GM04504 (cell line): Measurements from ENCODE around the gene RACK1.

Source experiments
- DNase-seq: peaks from one replicate; pipeline ENCODE4 v3.0.0-alpha.2; 2012; ENCODE audit warnings: low read depth

Gene RACK1

DNA sequence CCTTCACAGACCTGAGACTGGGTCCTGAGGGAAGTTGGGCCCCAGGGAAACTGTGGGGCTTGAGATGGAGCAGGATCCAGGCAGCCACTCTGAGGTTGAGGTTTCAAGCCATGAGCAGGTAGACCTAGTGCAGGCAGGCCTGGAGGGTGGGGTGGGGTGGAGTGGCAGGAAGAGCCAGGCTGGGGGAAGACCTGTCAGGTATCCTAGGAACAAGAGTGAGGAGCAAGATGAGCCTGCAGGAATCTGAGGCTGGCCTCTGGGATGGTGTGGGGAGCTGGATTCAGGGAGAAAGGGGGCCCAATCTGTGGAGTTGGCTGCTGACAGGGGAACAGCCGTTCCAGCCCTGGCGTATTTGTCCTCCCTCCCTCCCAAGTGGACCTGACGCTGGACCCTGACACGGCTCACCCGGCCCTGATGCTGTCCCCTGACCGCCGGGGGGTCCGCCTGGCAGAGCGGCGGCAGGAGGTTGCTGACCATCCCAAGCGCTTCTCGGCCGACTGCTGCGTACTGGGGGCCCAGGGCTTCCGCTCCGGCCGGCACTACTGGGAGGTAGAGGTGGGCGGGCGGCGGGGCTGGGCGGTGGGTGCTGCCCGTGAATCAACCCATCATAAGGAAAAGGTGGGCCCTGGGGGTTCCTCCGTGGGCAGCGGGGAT is 9.8 kb downstream of the RACK1 start:
- DNase-seq = no peak

DNA sequence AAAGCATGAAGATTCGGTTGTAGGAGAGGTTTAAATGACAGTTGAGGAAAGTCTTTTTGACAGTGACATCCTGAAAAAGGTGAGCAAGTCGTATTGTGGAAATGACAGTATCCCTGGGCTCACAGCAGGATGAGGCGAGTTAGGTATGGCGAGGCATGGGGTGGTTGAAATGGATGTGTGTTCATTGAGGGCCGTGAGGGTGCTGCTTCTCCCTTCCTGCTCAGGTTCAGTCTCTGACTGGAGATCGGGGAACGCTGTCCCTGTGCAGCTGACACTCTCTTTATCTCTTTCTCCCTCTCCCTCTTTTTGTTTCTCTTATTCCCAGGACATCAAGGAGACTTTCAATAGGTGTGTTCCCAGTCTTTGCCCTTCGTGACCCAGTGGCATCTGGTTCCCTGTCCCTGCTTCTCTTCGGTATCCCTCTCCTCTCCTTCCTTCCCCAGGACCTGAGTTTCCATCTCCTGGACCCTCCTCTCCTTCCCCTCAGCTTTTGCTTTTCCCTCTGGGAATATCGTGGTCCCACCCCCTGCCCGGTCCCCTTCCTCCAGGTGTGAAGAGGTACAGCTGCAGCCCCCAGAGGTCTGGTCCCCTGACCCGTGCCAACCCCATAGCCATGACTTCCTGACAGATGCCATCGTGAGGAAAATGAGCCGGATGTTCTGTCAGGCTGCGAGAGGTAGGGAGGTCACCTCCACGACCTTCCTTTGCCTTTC is 10.5 kb downstream of the RACK1 start:
- DNase-seq = no peak

DNA sequence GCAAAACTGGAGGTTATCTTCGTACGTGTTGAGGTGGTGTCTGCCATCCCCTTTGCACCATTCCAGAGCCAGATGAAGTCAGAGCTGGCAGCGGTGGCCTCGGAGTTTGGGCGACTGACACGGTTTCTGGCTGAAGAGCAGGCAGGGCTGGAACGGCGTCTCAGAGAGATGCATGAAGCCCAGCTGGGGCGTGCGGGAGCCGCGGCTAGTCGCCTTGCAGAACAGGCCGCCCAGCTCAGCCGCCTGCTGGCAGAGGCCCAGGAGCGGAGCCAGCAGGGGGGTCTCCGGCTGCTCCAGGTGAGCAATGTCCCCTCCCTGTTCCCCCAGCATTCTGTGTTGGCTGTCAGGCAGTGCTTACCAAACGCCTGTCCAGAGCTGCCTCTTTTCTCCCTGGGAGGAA is 11.1 kb downstream of the RACK1 start:
- no peak for DNase-seq

DNA sequence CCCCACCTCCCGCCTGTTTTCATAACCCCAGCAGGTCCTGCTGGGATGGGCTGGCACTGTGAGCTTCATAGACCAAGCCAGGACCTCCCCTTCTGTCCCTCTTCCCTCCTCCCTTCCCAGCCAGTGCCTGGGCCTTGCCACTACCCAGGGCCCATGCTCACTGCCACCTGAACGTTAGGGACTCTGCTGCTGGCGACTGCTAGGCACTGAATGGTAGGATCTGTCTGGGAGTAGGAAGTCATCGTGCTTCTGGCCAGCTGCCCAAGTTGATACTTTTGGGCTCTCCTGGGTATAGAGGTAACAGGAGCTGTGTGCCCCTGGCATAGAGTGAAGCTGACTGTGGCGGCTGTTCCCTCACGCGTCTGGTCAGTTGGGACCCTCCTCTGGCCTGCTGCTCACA is 12.3 kb downstream of the RACK1 start:
- no peak for DNase-seq

DNA sequence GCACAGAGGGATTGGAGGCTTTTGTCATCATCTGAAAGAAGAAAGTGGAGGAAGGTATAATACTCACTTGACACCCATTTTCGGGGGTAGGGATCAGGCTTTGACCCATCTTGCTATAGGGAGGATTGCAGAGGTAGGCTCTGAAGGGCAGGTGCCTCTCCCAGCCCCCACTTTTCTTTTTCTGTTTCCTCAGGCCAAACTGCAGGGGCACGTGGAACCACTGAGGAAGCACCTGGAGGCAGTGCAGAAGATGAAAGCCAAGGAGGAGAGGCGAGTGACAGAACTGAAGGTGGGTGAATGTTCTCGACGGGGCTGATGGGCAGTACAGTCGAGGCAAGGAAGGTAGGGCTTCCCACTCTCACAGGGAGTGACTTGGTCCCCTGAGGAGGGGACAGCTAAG is 13.2 kb downstream of the RACK1 start:
- no peak for DNase-seq

DNA sequence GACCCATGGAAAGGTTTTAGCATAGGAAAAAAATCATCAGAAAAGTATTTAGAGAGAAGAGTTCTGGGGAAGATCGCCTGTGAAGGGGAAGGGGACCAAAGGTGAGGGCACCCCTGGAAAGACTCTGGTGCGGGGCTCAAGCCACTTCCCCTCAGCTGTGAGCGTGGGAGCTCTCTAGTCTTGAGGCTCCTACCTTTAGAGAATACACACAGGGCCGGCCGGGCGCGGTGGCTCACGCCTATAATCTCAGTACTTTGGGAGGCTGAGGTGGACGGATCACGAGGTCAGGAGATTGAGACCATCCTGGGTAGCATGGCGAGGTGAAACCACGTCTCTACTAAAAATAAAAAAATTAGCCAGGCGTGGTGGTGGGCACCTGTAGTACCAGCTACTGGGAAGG is 13.7 kb downstream of the RACK1 start:
- no peak for DNase-seq

DNA sequence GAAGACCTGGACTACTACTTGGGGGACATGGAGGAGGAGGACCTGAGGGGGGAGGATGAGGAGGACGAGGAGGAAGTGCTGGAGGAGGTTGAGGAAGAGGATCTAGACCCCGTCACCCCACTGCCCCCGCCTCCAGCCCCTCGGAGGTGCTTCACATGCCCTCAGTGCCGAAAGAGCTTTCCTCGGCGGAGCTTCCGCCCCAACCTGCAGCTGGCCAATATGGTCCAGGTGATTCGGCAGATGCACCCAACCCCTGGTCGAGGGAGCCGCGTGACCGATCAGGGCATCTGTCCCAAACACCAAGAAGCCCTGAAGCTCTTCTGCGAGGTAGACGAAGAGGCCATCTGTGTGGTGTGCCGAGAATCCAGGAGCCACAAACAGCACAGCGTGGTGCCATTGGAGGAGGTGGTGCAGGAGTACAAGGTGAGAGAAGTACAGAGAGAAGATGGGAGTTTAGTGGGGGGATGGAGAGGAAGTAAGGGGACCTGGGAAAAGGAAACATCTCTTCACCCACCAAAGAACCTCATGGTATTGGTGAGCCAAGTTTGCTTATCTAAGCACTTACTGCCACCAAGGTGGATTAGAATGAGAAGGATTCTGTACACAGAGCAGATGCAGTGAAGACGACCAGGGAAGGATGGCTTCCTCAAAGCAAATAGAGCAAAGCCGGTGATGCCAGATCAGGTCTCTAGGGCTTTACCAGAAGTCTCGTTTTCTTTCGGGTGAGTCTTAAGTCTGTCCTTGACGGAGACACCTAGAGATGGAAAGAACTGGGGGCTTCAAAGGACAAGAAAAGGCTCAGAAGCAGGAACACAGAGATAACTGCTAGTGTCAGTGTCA is 19.1 kb downstream of the RACK1 start:
- DNase-seq = no peak

DNA sequence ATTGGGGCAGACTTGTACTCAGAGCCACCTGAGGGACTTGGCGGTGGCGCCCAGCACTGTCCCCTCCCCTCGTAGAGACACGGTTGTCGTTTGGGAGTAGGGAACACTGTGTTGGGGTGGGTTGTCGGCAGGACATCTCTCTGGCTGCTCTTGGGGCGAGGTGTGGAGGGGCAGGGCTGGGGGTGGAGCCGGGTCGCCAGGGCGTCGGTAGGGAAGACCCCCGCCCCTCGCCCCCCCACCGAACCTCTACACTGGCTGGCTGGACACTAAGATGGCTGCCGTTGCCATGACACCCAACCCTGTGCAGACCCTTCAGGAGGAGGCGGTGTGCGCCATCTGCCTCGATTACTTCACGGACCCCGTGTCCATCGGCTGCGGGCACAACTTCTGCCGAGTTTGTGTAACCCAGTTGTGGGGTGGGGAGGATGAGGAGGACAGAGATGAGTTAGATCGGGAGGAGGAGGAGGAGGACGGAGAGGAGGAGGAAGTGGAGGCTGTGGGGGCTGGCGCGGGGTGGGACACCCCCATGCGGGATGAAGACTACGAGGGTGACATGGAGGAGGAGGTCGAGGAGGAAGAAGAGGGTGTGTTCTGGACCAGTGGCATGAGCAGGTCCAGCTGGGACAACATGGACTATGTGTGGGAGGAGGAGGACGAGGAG is 19.8 kb downstream of the RACK1 start:
- no peak for DNase-seq

DNA sequence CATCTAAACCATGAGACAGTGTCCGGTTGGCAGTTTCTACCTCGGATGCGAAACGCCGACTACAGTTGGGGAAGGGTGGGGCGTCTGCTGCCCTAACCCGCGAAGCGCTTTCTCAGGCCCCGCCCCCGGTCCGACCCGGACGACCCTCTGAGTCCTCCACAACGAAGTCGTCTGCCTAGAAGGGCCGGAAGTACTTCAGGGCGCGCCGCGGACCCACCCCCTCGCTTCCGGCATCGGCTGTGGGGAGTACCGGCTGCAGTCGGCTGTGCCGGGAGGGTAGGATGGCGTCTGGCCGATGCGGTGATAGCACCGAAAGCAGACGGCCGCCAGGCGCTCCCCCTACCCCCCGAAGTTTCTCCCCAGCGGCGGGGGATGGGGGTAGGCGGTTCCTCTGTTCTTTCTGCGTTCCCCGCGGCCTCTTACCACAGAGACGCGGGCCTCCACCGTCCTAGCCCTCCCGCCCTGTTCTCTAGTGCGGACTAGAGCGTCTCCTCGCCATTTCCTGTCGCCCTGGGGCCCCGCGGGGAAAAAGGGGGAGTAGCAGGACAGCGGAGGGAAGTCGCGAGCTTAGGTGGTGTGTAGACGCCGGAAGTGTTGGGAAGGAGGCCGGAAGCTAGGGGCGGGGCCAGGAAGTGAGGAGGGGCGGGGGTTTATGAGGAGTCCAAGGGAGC is 20.5 kb downstream of the RACK1 start, which contains the start of gene TRIM41:
Gene TRIM41, plus strand, starts transcription at position 224 of the 671 bp plus-strand sequence. CDS start 719 bp downstream, outside the sequence.
- DNase-seq = peak; percentile 93

DNA sequence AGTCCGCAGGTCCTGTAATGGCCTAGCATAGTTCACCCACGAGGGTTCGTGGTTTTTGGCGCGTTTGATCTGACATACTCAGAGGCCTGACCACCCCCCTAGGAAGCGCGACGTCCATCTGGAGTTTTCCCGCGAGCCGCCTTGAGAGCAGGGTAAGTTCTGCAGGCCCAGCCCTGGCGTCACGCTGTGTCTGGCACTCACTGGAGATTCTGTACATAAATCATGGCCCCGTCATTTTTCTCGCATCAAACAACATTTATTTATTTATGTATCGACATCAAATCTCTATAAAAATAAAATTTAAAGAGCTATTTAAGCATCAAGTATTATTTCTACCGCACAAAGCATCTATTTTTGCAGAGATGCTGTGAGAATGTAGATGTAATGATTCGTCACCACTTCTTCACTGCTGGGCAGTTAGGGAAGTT is 21.1 kb downstream of the RACK1 start:
- DNase-seq = no peak

DNA sequence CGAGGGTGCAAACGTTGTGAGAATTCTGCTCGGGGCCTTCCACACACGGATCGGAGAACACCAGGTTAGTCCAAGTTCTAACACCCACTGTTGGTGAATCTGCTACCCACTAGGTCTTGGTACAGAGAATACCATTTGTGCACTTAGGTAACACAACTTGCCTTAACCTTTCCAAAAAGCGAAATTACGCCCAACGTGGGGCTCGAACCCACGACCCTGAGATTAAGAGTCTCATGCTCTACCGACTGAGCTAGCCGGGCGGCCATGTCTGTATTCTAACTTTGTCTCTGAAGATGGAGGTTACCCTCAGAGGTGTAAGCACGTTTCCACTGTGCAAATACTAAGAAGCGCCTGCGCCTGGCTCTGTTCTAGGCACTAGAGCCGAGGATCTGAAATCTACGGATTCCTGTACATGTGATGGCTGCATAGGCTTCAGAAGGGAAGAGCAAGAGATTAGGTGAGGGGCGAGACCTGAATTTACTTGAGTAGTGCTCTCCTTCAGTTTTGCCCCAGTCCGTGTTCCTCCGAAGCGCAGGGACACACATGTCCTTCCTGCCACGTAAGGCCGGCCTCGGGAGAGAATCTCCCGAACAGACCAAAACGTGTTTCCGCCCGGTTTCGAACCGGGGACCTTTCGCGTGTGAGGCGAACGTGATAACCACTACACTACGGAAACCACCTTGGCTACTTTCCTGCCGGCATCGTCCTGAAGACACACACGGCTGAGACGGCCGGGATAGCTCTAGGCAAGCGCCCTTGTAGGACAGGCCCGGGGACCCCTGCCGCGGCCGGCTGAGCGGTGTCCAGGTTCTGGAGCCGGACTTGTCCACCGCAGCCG is 21.7 kb downstream of the RACK1 start:
- DNase-seq = peak; percentile 85

DNA sequence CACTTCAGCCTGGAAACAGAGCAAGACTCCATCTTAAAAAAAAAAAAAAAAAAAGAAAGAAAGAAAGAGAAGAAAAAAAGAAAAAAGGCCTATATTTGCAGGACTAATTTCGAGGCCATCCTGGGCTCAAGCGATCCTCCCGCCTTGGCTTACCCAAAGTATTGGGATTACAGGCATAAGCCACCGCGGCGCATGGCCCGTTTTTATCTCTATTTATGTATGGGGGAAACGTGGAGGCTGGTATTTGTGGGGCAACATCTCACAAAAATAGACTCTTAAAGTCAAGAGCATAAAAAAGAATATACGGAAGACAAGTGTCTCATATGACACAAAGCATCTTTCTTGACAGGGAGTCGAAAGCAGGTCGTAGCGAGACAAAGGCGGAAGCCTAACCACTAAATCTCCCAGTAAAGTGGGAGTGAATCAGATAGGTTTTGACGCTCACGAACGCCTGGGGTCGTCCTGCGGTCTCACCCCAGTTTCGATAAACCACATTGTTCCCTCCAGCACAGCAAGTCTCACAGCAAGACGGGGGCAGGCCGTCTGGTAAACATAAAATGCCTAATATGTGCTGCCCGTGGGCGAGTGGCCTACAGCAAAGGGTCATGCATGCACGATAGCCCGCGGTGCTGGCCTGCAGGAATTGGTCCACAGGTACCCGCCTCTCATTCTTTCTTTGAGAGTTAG is 22.5 kb downstream of the RACK1 start:
- no peak for DNase-seq

DNA sequence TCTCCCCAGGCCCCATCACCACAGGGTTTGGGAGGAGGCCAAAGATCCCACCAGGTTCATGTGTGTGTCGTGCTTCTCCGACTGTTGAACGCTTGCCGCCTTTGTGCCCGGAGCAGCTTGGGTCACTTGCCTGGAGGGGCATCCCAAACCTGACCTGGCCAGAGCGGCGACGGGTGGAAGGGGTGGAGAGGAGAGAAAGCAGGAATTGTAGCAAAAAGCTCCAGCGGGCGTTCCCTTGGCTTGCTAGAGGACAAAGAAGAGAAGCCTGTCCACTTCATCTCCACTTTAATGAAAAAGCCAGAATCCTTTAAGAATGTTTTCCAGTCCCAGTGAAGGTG is 23.6 kb downstream of the RACK1 start:
- DNase-seq = no peak

DNA sequence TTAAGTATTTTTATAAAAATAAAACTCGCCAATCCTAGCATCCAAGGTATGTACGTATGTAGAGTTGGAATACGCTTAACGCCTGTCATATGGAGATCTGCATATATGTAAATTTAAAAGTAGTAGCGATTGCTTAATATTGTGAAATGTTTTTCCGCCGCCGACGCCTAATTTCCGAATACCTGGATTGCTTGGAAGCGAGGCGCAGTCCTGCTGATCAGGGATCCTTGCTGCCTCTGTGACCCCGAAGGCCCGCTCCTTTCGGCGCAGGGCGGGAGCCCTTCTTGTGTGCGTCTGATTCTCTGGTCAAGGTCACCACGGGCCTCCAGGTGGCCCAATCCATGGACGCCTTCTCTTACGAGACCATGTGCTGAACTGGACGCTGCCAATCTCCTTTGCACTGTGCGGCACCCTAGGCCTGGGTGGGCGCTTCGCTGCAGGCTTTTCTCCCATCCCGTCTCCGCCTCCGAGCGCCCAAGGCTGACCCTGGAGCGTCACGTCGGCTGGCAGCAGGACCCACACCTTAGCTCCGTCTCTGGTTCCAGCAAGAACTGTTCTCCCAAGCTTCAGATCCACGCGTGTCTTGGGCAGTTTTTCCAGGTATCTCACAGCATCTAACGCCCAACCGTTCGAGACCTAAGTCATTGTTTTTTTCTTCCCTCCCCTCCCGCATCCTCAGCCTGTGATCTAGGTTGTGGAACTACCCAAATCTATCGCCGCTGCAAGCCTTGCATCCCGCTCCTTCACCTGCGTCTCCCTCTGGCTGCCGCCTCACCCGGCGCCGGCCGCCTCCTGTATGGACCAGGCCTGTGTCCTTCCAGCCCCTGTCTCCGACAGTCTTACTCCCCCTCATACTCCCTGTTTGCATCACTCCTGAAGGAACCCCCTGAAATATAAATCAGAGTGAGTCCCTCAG is 24.2 kb downstream of the RACK1 start:
- DNase-seq = no peak

DNA sequence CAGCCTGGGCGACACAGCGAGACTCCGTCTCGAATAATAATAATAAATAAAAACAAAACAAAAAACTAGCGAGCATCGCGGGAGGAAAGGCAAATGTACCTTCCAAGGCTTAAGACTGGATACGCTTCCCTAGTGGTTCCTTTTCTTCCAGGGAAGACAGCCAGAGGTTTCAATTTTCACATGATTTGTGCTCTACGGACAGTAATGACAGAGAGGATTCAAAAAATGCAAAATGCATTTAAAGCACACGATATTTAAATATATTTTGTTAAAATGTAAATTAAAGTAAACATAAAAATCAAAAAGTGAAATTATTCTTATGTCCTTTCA is 24.9 kb downstream of the RACK1 start:
- no peak for DNase-seq

DNA sequence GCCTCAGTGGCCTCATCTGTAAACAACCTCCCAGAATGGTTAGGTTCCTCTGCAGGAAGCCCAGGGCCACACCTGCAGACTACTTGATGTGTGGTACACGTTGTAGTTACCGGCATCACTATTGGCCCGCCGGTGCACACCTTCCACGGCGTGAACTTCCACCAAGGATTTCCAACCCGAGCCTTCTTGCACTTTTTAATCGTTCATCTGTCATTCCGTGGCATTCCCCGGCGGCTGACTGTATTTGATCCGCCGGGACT is 26.0 kb downstream of the RACK1 start:
- no peak for DNase-seq

DNA sequence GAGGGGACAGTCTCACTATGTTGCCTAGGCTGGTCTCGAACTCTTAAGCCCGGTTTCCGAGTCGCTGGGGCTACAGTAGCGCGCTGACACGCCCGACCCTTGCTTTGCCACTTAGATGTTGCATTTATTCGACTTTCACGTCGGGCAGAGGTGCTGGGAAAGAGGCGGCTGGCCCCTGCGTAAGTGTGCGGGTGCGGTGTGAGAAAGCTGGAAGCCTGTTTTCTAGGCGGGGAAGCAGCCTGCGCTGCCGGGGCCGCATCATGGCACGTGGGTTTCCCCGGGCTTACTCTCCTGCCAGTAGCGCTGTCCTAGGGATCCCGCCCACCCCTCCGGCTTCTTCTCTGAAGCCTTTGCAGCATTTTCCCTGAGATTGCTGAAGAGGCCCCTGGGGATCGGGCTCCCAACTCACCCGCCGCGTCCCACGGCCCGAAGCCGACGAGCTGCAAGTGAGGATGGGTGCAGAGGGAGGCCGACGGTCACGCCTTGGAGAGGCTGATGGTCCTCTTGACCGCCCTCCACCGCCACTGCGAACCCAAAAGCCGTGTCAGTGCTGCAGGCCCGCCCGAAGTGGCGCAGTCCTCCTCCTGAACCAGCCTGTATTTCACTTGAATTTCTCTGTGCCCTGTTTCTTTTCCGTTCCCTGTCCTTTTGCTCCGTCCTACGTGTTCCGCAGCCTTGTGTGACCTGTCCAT is 26.4 kb downstream of the RACK1 start:
- no peak for DNase-seq

DNA sequence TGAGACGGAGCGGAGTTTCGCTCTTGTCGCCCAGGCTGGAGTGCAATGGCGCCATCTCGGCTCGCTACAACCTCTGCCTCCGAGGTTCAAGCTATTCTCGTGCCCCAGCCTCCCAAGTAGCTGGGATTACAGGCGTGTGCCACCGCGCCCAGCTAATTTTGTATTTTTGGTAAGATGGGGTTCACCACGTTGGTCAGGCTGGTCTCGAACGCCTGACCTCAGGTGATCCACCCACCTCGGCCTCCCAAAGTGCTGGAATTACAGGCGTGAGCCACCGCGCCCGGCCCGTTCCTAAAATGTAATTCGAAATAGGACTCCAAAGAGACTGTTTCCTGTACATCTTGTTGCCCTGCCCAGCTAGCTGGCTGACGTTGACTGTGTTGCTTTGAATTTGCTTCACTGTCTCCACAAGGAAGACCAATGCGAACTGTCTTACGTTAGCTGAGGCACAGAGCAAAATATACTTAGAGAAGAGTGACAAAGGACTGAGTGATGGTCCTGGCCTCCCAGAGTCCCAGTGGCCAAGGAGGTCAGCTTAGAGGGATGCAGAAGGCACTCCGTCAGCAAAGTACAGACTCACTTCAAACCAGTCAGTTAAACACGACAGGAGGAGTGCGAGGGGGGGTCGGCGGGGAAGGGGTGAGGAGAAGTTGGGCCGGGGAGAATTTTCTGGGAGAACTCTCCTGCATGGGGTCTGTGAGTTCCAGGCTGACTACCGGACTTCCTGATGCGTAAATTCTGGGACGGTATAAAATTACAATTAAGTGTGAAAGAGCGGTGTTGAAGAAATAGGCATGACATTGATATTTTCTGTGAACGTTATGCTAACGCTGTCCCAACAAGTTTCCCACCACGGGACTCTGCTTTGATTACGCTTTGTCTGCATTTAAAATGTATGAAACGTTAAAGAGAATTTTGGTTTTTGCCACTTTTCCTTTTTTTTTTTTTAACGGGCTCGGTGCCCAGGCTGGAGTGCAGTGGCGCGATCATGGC is 27.4 kb downstream of the RACK1 start:
- DNase-seq = no peak
